ENCODE measurements around the gene CD209.

Gene CD209

GRCh38 chr19:7705387-7706187, 41.7 kb downstream of the CD209 start:
- Histone ChIP-seq H3K36me3 (ENCODE audit: control insufficient read depth, insufficient read depth, low read length) (no peaks in the 10 kb centered on the region), H3K27ac (ENCODE audit: low read depth, low read length) (no peak overlapping the region), H3K9me3 (ENCODE audit: control insufficient read depth, insufficient read depth, low read length) (no peaks in the 10 kb centered on the region), H3K9ac (ENCODE audit: low read depth, low read length) (no peak overlapping the region), H3K27me3 (ENCODE audit: control insufficient read depth, insufficient read depth, low read length) (no peaks in the 10 kb centered on the region), H3K4me1 (ENCODE audit: control insufficient read depth, insufficient read depth, low read length) (no peaks in the 10 kb centered on the region), H3K4me3 (ENCODE audit: low read depth, low read length) (no peak overlapping the region)

GRCh38 chr19:7704280-7705060, 42.9 kb downstream of the CD209 start:
- Histone ChIP-seq H3K9ac (ENCODE audit: low read depth, low read length) (no peak overlapping the region), H3K27me3 (ENCODE audit: control insufficient read depth, insufficient read depth, low read length) (no peaks in the 10 kb centered on the region), H3K9me3 (ENCODE audit: control insufficient read depth, insufficient read depth, low read length) (no peaks in the 10 kb centered on the region), H3K36me3 (ENCODE audit: control insufficient read depth, insufficient read depth, low read length) (no peaks in the 10 kb centered on the region), H3K27ac (ENCODE audit: low read depth, low read length) (no peak overlapping the region), H3K4me1 (ENCODE audit: control insufficient read depth, insufficient read depth, low read length) (no peaks in the 10 kb centered on the region), H3K4me3 (ENCODE audit: low read depth, low read length) (no peak overlapping the region)

DNA sequence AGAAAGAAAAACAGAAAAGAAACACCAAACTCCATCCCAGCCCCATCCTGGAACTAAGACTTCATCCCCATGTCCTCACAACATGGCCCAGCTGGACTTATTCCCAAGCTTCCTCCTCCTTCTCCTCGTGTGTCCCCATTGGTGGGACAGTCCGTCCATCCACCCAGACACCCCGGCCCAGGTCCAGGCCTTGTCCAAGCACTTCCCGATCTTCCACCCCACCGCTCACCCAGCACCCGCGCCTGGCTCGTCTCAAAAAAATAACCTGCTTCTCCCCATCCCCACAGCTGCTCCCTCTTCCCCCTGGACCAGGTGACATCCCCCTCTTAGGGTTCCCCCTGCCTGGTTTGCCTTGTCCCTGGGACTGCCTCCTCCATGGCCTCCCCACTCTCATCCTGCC, 44.0 kb downstream of the CD209 start:
- no peak overlapping the region for H3K4me3 ChIP-seq (ENCODE audit: low read depth, low read length)
- H3K9me3 ChIP-seq (ENCODE audit: control insufficient read depth, insufficient read depth, low read length) = no peaks in the 10 kb centered on the region
- no peaks in the 10 kb centered on the region for H3K36me3 ChIP-seq (ENCODE audit: control insufficient read depth, insufficient read depth, low read length)
- no peak overlapping the region for H3K27ac ChIP-seq (ENCODE audit: low read depth, low read length)
- no peak overlapping the region for H3K9ac ChIP-seq (ENCODE audit: low read depth, low read length)
- H3K27me3 ChIP-seq (ENCODE audit: control insufficient read depth, insufficient read depth, low read length) = no peaks in the 10 kb centered on the region
- H3K4me1 ChIP-seq (ENCODE audit: control insufficient read depth, insufficient read depth, low read length) = peaks cover 2% of the 10 kb centered on the region; the same call in 1 of the 2 replicates

DNA sequence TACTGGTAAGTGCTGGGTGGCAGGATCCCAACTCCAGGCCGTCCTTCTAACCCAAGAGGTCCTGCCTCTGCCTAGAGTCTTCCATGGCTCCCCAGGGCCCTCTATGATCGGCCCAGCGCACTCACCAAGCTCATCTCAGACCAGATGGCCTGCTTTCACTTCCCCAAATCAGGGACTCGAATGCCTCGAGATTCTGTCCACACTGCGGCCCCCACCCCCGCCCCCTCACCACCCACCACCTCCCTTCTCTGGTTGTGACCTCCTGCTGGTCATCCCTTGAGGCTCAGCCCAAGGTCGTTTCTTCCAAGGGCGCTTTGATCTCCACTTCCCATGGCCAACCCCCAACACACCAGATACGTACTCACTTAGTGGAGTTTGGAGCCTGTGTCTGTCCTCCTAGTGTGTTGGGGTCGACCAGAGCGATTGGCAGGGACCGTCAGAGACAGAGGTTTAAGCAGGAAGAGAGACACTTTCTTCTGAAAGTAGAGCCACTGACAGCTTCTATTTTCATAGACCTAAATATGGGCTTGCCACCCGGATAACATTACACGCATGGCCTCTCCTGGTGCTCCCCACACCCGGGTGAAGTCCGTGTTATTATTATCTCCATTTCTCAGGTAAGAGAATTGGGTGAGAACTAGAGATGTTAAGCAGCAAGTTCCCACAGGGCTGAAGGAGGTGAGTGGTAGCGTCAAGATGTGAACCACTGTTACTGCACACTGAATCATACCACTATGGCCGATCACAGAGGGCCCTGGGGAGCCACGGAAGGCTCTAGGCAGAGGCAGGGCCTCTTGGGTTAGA, 45.5 kb downstream of the CD209 start, which contains the start of gene FCER2:
Gene FCER2 (minus strand): TSS at position 478 of the 804 bp plus-strand sequence. CDS start 2,371 bp downstream, outside the sequence.
- no peaks in the 10 kb centered on the region for H3K36me3 ChIP-seq (ENCODE audit: control insufficient read depth, insufficient read depth, low read length)
- H3K4me3 ChIP-seq (ENCODE audit: low read depth, low read length) = no peak within 1 kb of the TSS
- H3K27ac ChIP-seq (ENCODE audit: low read depth, low read length) = no peak within 1 kb of the TSS
- no peak within 1 kb of the TSS for H3K9ac ChIP-seq (ENCODE audit: low read depth, low read length)
- H3K9me3 ChIP-seq (ENCODE audit: control insufficient read depth, insufficient read depth, low read length) = no peaks in the 10 kb centered on the region
- peaks cover 2% of the 10 kb centered on the region; the same call in 1 of the 2 replicates for H3K4me1 ChIP-seq (ENCODE audit: control insufficient read depth, insufficient read depth, low read length)
- H3K27me3 ChIP-seq (ENCODE audit: control insufficient read depth, insufficient read depth, low read length) = no peaks in the 10 kb centered on the region

- Histone ChIP-seq H3K4me1 (ENCODE audit: control insufficient read depth, insufficient read depth, low read length) (peaks cover 2% of the 10 kb centered on the region; the same call in 1 of the 2 replicates), H3K27ac (ENCODE audit: low read depth, low read length) (no peak overlapping the region), H3K36me3 (ENCODE audit: control insufficient read depth, insufficient read depth, low read length) (no peaks in the 10 kb centered on the region), H3K27me3 (ENCODE audit: control insufficient read depth, insufficient read depth, low read length) (no peaks in the 10 kb centered on the region), H3K9me3 (ENCODE audit: control insufficient read depth, insufficient read depth, low read length) (no peaks in the 10 kb centered on the region), H3K9ac (ENCODE audit: low read depth, low read length) (no peak overlapping the region), H3K4me3 (ENCODE audit: low read depth, low read length) (no peak overlapping the region)
These were observed 46.2 kb downstream of the CD209 start for GRCh38 chr19:7701049-7701653.

- H3K9me3 ChIP-seq (ENCODE audit: control insufficient read depth, insufficient read depth, low read length) = no peaks in the 10 kb centered on the region
- H3K36me3 ChIP-seq (ENCODE audit: control insufficient read depth, insufficient read depth, low read length) = no peaks in the 10 kb centered on the region
- no peaks in the 10 kb centered on the region for H3K27me3 ChIP-seq (ENCODE audit: control insufficient read depth, insufficient read depth, low read length)
- H3K4me1 ChIP-seq (ENCODE audit: control insufficient read depth, insufficient read depth, low read length) = peaks cover 2% of the 10 kb centered on the region; the same call in 1 of the 2 replicates
- no peak overlapping the region for H3K27ac ChIP-seq (ENCODE audit: low read depth, low read length)
- H3K9ac ChIP-seq (ENCODE audit: low read depth, low read length) = no peak overlapping the region
- no peak overlapping the region for H3K4me3 ChIP-seq (ENCODE audit: low read depth, low read length)
These were observed 47.6 kb downstream of the CD209 start for GRCh38 chr19:7699417-7700401.

GRCh38 chr19:7699003-7699402, 48.3 kb downstream of the CD209 start:
- Histone ChIP-seq H3K4me3 (ENCODE audit: low read depth, low read length) (no peak overlapping the region), H3K27me3 (ENCODE audit: control insufficient read depth, insufficient read depth, low read length) (no peaks in the 10 kb centered on the region), H3K4me1 (ENCODE audit: control insufficient read depth, insufficient read depth, low read length) (peaks cover 2% of the 10 kb centered on the region; the same call in 1 of the 2 replicates), H3K27ac (ENCODE audit: low read depth, low read length) (no peak overlapping the region), H3K9me3 (ENCODE audit: control insufficient read depth, insufficient read depth, low read length) (no peaks in the 10 kb centered on the region), H3K36me3 (ENCODE audit: control insufficient read depth, insufficient read depth, low read length) (no peaks in the 10 kb centered on the region), H3K9ac (ENCODE audit: low read depth, low read length) (no peak overlapping the region)

DNA sequence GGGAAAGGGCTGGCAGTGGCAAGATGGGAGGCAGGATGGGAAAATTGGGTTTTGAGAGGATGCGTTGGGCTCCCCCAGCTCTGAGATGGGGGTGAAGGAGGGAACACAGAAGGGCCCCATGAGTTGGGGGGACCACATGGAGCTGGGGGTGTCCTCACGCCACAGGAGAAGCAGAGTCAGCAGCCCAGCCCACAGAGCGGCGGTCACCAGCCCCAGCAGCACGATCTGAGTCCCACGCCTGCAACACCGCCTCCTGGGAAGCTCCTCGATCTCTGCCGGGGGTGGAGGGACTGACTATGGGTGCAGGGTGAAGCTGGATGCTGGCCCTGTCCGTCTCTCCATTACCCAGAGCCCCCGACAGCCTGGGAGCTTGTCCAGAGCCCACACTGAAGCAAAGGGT, 48.8 kb downstream of the CD209 start:
- Histone ChIP-seq H3K9me3 (ENCODE audit: control insufficient read depth, insufficient read depth, low read length) (no peaks in the 10 kb centered on the region), H3K36me3 (ENCODE audit: control insufficient read depth, insufficient read depth, low read length) (no peaks in the 10 kb centered on the region), H3K27ac (ENCODE audit: low read depth, low read length) (no peak overlapping the region), H3K4me3 (ENCODE audit: low read depth, low read length) (no peak overlapping the region), H3K9ac (ENCODE audit: low read depth, low read length) (no peak overlapping the region), H3K27me3 (ENCODE audit: control insufficient read depth, insufficient read depth, low read length) (no peaks in the 10 kb centered on the region), H3K4me1 (ENCODE audit: control insufficient read depth, insufficient read depth, low read length) (peaks cover 2% of the 10 kb centered on the region; the same call in 1 of the 2 replicates)

DNA sequence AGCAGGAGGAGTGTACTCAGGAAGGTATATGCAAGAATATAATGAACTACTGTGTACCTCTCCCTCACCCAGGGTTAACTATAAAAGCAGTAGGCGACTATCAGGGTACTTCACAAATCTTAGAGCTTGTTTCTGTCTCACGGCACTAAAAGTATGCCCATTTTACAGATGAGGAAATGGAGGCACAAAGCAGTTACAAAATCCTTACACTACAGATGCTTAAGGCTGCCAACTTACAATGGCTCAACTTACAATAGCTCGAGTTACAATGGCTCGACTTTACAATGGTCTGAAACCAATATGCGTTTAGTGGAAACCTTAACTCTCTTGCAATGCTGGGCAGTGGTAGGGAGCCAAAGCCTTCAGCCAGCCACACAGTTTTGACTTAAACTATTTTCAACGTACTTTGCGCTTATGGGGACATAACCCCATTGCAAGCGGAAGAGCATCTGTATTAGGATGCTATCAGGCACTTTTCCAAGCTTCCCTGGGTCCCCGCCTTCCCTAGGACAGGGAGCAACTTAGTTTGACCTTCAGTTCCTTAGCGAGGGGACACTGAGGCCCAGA, 49.5 kb downstream of the CD209 start:
- Histone ChIP-seq H3K4me3 (ENCODE audit: low read depth, low read length) (no peak overlapping the region), H3K9me3 (ENCODE audit: control insufficient read depth, insufficient read depth, low read length) (no peaks in the 10 kb centered on the region), H3K9ac (ENCODE audit: low read depth, low read length) (no peak overlapping the region), H3K4me1 (ENCODE audit: control insufficient read depth, insufficient read depth, low read length) (peaks cover 2% of the 10 kb centered on the region; the same call in 1 of the 2 replicates), H3K27ac (ENCODE audit: low read depth, low read length) (no peak overlapping the region), H3K27me3 (ENCODE audit: control insufficient read depth, insufficient read depth, low read length) (no peaks in the 10 kb centered on the region), H3K36me3 (ENCODE audit: control insufficient read depth, insufficient read depth, low read length) (no peaks in the 10 kb centered on the region)

Data from HUES48 (cell line).